ENCODE data around the gene MEGF11. TPM values are rescaled to one million over a fixed set of nuclear protein-coding genes. Genes with fewer than 3 reads are reported as not detected.

Gene MEGF11
- total RNA-seq, 1 donor from 2014 or later: not detected

DNA sequence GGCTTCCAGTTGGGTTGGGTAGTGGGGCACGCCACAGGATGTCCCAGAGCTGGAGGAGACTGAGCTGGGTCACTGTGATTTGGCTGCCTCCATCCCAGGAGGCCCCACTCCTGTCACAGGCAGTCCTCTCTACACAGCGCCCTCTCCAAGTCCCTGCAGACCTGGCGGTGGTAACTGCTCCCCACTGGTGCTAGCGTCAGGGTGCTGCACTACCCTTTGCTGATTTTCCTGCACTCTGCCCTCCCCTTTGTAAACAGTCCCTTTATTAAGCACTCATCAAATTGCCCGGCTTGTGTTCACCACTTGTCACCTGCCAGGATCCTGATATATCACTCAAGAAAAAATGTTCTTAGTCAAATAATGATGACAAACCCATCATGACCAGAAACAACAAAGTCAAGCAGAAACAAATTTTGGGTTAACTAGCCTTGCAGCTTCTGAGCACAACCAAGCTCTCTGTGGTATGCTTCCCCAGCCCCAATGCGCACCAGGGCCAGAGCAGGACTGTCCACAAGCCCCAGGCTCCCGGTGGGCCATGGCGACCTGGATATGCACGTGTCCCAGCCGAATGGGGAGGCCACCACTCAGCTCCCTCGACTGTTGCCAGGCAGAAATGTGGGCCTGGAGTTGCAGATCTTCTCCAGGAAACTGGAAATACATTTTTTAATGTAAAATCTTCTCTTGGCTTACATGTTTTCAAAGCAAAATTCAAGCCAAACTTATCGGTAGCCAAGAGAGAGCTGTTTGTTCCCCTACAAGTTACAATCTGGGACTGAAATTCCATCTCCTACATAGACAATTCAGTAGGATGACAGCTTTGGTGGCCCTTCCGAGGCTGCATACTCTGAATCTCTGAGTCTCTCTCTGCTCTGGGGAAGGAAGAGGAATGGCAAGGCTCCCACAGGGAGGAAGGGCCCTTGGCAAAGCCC is 24.5 kb downstream of the MEGF11 start:
- DNase-seq (no peak), ATAC-seq (ENCODE audit: poor library complexity) (no peak)
- intact Hi-C loops (cut with DNase I): no loop called here

DNA sequence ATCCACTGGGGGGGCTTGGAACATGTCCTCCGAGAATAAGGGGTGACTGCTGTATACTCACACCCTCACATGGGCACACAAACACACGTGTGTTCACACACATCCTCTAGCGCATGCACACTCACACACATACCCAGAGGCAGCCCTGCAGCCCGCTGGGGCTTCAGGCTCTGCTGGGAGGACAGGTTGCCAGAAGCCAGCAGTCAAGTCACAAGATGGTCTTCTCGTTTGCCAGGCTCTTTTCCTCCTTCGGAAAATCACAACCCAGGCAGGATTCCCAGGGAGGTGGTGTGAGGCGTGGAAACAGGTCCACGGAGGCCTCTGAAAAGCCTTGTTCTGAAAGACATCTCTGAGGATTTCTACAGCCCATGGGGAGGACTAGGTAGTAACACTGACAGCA is 26.8 kb downstream of the MEGF11 start:
- DNase-seq (no peak), ATAC-seq (ENCODE audit: poor library complexity) (no peak)
- intact Hi-C loops (cut with DNase I): no loop called here

DNA sequence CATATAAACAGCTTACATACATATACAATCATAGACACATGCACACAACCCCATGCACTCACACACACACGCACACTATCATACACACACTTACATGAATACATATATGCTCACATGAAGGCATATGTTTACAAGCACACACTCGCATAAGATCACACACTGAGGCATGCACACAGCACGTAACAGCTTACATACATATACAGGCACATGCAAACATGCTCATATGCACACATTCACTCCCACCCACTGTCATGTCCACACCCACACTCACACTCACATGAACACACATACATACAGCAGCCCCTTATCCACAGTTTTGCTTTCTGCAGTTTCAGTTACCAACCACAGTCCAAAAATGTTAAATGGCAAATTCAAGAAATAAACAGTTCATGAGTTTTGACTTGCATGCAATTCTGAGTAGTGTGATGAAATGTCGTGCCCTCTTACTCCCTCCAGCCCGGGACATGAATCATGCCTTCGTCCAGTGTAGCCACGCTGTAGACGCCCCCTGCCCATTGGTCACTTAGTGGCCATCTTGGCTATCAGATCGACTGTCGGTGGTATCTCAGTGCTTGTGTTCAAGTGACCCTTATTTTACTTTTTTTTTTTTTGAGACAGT is 27.8 kb downstream of the MEGF11 start:
- intact Hi-C loops (cut with DNase I): no loop called here

DNA sequence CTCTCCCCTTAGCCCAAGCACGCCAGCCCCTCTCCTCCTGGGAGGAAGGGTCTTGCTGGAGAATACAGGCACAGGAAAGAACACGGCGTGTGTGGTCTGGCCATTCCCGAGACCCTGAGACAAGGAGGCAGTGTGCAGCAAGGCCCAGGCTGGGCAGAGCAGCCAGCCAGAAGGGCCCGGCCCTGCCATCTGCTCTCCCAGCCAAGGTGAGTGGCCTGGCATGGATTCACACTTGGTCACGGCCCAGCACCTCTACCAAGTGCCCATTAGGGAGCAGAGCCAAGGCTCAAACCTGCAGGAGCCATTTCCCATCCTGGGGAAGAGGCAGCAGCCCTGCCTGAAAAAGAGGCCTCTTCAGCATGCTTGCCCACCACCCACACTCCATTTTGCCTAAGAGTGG is 28.6 kb downstream of the MEGF11 start:
- ATAC-seq (ENCODE audit: poor library complexity) (peak; percentile 57), DNase-seq (peak; percentile 54)
- intact Hi-C loops (cut with DNase I): no loop called here

More for the DNA sequence above, 27.8 kb downstream of the MEGF11 start:
- ATAC-seq (ENCODE audit: poor library complexity) (no peak), DNase-seq (no peak)

DNA sequence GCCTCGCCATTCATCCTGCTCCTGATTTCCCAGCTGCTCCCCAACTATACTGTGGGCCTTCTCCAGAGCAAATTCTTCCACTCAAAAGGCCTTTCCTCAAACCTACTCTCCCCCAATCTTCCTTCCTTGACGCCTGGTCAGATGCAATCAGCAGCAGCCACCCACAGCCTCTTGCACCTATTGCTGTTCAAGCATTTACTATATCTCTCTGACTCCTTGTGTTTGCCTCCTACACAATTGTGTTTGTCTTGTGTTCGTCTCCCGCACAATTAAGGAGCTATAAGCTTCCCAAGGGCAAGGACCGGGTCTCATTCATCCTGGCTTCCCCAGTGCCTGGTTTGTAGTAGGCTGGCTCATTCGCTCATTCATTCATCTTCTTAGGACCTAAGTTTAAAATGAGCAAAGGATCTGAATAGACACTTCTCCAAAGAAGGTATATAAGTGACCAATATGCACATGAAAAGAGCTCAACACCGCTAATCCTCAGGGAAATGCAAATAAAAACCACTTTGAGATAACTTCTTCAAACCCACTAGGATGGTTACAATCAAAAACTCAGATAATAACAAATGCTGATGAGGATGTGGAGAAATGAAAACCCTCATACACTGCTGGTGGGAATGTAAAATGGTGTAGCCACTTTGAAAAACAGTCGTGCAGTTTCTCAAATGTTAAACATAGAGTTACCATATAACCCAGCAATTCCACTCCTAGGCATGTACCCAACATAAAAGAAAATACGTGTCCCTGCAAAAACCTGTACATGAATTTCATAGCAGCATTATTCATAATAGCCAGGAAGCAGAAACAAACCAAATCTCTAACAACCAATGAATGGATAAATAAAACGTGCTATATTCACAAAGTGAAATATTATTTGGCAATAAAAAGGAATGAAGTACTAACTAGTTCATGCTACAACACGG is 31.0 kb downstream of the MEGF11 start:
- intact Hi-C loops (cut with DNase I): no loop called here
- no peak for ATAC-seq (ENCODE audit: poor library complexity)
- DNase-seq: no peak

DNA sequence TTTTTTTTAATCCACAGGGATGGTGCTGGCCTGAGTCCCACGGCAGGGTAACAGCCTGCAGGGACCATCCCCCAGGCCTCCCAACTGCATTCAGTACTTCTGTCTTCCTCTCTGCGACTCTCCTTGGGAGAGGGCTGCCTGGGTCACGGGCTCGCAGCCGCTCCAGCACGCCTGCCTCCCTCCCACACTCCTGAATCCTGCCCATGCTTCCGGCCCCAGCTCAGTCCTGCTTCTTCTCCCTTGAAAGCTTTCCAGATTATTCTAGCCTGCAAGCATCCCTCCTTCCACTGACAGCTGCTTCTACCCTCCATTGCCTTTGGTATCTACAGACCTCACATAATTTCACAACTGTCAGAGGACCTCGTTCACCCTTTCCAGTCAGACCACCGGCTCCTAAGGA is 32.4 kb downstream of the MEGF11 start:
- intact Hi-C loops (cut with DNase I): no loop called here
- DNase-seq (no peak), ATAC-seq (ENCODE audit: poor library complexity) (no peak)

DNA sequence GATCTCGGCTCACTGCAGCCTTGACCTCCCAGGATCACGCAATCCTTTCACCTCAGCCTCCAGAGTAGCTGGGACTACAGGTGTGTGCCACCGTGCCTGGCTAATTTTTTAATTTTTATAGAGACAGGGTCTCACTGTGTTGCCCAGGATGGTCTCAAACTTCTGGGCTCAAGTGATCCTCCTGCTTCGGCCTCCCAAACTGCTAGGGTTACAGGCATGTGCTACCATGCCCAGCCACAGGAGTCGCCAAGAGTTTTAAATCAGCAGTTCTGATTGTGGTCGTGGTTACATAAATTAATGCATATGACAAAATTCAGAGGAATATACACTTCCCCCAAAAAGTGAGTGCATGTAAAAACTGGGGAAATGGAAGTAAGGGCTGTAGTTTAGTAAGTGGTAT is 32.9 kb downstream of the MEGF11 start:
- DNase-seq (no peak), ATAC-seq (ENCODE audit: poor library complexity) (no peak)
- intact Hi-C loops (cut with DNase I): no loop called here

DNA sequence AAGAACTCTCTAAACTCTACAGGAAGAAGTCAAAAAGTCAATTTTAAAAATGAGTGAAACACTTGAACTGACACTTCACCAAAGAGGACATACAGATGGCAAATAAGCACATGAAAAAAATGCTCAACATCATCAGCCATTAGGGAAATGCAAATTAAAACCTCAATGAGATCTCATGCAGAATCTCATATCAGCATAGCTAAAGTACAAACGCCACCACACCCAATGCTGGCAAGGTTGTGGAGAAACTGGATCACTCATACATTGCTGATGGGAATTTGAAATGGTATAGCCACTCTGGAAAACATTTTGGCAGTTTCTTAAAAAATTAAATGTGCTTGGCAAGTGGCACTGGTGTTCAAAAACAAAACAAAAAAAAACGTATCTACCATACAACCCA is 34.2 kb downstream of the MEGF11 start:
- no peak for DNase-seq
- ATAC-seq (ENCODE audit: poor library complexity): no peak
- intact Hi-C loops (cut with DNase I): no loop called here

DNA sequence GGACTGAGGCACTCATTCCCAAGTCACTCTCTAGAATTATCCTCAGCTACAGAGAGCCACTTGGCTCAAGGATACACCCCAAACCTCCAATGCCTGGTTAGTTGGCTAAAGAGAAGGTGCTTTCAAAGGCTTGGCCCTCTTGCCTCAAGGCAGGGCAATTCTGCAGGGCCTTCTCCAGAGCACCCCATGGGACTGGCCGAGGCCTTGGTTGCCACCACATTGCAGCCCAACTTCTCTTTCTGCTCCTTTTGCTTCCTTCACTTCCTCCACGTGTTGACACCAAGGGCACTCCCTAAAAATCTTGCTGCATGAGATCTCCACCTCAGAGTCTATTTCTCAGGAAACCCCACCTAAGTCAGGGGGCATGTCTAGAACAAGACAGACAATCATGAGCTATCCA is 36.7 kb downstream of the MEGF11 start:
- intact Hi-C loops (cut with DNase I): no loop called here
- ATAC-seq (ENCODE audit: poor library complexity) (no peak), DNase-seq (no peak)

DNA sequence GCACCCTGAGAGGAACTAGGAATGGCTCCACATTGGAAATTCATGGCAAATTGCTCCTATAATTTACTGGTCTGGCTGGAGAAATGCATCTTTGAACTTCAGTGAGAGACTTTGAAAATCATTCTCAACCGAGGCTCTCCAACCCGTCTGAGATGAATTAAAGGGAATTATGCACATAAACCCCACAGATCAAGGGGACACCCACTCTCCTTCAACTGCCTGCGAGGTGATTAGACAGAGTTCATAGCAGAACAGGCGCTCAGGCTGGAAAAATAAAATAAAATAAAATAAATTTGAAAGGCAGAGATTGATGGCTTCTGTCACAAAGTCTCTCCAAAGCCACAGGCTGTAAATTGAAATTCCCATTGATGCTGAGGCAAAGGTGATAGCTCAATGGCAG is 37.7 kb downstream of the MEGF11 start:
- ATAC-seq (ENCODE audit: poor library complexity): no peak
- DNase-seq: no peak
- intact Hi-C loops (cut with DNase I): no loop called here

DNA sequence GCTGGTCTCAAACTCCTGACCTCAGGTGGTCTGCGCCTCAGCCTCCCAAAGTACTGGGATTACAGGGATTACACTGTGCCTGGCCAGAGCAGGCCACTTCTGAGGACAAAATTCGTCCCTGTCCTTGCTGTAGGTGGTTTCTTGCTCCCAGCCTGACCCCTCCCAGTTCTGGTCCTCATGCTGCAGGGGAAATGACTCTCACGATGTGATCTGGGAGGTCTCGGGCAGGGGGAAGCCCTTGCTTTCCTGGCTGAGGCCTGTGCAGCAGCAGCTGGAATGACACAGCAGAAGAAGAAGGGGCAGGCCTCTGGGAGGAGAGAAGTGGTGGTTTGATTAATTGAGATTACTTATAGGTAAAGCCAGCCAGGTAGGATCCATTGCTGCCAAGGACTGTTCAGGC is 39.3 kb downstream of the MEGF11 start:
- no peak for ATAC-seq (ENCODE audit: poor library complexity)

DNA sequence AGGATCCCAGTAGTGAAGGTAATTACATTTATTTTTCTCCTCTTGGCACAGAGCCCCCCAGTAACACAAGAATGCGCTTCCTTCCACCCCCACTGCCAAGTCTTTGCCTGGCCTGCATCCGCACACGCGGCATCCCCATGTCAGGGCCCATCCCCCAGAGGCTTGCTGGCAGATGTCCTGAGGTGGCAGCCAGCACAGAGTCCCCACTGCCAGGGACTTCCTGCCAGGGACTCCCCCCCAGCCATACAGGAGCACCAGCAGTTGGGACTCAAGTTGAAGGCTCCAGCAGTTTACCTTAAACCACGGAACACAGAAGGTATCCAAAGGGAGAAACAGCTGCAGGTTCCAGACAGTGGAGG is 41.0 kb downstream of the MEGF11 start:
- DNase-seq: no peak
- intact Hi-C loops (cut with DNase I): no loop called here
- no peak for ATAC-seq (ENCODE audit: poor library complexity)

More for the DNA sequence above, 39.3 kb downstream of the MEGF11 start:
- no peak for DNase-seq
- intact Hi-C loops (cut with DNase I): no loop called here

DNA sequence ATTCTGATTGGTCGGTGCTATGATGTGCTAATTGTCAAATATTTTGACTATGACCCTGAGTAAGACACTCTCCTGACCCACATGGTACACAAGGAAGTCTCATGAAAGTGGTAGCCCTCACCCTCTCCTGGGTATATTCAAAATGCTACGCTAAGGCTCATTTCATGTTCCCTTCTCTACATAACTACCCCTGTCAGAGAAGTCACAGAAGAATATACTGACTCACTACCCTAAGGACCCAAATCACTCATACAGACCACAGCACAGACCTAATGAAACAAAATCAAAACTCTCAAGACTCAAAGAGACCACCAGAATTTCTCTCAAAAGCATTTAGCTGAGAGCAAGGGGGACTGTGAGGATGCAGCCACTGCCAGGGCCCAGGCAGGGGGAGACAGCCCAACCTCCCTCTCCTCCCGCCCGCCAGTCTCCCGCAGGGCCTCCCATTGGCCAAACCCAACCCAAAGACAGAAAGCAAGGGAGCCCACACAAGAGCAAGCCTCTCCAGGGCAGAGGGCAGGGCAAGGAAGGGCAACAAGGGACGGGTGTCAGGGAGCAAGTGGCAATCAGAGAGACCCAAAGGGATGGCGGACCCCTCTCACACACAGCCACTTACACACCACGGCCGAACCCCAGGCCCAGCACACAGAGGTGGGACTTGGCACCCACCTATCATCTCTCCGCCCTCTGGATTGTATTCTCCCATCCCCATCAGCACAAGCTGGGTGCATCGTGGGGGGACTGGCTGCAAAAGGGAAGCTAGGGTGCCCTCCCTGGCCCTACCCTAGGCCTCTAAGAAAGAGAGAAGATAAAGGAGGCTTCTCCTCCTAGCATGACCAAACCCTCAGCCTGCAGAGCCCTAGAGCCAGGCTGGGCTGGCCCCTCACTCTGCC is 41.6 kb downstream of the MEGF11 start:
- intact Hi-C loops (cut with DNase I): no loop called here
- DNase-seq: no peak
- ATAC-seq (ENCODE audit: poor library complexity): no peak

DNA sequence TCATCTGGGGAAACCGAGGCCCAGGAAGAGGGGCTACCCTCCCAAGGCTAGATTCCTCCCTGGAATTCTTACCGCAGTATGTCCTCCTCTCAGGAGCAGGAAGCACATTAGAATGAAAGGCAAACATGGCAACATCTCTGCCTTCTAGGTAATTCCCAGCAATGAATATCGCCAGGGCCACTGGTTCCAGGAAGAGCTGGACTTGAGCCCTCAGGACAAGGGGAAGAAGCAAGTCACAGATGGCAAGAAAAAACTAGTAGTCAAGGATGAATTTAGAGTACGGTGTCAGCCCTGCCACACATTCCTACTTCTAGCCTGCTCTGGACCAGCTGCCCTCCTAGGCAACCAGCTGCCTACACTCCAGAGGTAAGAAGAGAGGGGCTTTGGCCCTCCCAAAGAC is 42.9 kb downstream of the MEGF11 start:
- no peak for ATAC-seq (ENCODE audit: poor library complexity)
- intact Hi-C loops (cut with DNase I): no loop called here
- no peak for DNase-seq

DNA sequence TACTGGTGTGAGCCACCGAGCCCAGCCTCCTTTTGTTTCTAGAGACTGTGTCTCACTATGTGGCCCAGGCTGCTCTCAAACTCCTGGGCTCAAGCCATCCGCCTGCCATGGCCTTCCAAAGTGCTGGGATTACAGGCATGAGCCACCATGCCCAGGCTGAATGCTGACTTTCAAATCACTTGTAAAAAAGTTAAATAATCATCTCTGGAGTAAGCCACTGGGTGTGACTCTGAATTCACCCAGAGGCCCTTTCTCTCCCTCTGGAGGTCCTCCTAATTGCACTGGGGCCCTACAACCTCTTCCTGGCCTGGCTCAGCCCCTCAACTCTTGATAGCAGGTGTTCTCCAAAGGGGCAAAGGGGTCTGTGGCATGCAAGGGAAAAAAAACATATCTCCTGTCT is 54.8 kb downstream of the MEGF11 start:
- intact Hi-C loops (cut with DNase I): no loop called here
- DNase-seq: no peak
- ATAC-seq (ENCODE audit: poor library complexity): no peak

DNA sequence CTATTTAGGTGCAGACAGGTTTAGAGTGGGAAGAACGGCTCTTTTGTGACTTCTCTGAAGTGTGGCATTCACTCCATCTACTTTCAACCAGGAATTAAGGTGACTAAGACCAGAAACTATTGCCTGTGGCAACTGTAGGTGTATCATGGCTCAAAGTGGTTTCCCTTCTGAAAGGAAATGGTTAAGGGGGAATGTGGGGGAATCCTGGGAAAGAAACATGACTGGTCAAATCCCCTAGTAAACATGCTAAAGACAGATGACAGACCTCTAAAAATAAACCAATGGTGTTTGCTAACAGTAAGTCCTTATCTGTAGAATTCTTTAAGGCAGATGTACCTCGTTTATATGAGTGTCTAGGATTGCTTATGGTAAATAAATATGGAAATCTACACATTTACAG is 56.9 kb downstream of the MEGF11 start:
- ATAC-seq (ENCODE audit: poor library complexity) (no peak), DNase-seq (no peak)
- intact Hi-C loops (cut with DNase I): no loop called here

DNA sequence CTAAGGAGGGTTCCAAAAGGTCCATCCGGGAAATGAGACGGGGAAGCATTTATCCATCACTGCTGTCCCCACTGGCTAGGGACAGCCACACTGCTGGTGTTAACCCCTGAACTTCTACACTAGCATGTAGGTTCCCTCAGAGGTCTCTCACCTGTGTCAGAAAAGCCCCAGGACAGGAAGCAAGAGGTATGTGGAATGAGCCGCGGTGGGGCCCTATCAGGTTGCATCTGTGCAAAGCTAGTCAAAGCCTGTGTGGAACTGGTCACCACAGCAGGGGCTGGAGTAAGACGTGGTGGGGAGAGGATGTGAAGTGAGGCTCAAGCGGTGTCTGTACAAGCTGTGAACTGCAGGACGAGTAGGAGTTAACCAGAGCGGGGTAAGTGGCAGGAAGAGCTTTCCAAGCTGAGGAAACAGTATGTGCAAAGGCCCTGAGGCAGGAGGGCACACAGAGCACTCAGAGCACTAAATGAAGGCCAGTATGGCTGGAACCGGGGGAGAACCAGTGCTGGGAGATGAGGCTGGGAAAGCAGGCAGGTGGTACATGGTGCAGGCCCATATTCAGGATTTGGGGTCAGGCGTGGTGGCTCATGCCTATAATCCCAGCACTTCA is 57.8 kb downstream of the MEGF11 start:
- ATAC-seq (ENCODE audit: poor library complexity) (no peak), DNase-seq (no peak)
- intact Hi-C loops (cut with DNase I): no loop called here

DNA sequence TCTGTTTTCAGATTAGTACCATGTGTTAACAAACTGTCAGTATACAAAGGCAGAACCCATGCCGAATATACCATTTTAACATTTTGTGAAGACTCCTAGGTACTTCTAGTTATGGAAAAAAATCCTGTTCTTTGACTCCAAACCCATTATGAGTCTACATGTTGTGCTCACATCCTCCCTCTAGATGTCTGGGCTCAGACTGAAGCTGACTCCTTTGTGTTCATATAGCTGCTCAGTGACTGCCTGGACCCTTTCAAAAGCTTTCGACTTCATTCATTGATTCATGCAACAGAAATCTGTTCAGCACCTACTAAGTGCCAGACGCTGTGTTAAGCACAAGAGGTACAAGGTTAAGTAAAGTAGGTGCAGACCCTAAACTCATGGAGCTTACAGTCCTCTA is 60.5 kb downstream of the MEGF11 start:
- intact Hi-C loops (cut with DNase I): no loop called here
- no peak for ATAC-seq (ENCODE audit: poor library complexity)
- no peak for DNase-seq

All from Right ventricle myocardium superior (tissue), 1 donor.